ENCODE measurements around the gene ARID1A. TPM values are rescaled to one million over a fixed set of nuclear protein-coding genes. Genes with fewer than 3 reads are reported as not detected.

Gene ARID1A
- total and polyA plus RNA-seq, 2 experiments from 2014 or later: 50.0 to 104 TPM

DNA sequence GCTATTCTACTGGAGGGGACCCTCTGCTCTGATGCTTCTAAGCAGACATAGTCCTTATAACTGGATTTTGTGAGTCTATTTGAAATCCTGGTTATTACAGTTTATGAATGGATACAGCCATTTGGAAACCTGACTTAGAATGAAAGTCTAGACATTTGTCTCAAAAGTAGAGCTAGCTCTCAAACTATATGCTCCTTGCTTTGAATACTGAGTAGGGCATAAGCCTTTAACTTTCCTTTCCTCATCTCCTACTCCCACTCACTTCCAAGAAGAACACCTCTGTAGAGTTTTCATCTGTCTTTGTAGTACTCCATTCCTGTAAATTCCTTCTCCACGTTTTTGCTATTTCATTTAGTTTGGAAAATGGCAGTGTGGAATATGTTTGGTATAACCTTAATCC lies 9.0 kb upstream of the ARID1A start:
- ATAC-seq (no peak), DNase-seq (ENCODE audit: low spot score) (peak; percentile 54)
- Mint-ChIP-seq H3K27me3 (ENCODE audit: insufficient read depth, low read depth, poor library complexity) (no peaks in the 10 kb centered on the region), H3K4me3 (no peak overlapping the region), H3K27ac (no peak overlapping the region), H3K4me1 (peaks cover 3% of the 10 kb centered on the region), H3K9me3 (no peaks in the 10 kb centered on the region), H3K36me3 (ENCODE audit: low read depth) (no peaks in the 10 kb centered on the region)
- Histone ChIP-seq H3K4me1 (ENCODE audit: insufficient read depth) (peaks cover 3% of the 10 kb centered on the region; the same call in 1 of the 2 replicates), H3K9me2 (ENCODE audit: insufficient read depth) (no peaks in the 10 kb centered on the region), H3K4me3 (no peak overlapping the region), H3K4me2 (no peak overlapping the region), H3K36me3 (ENCODE audit: insufficient read depth) (no peaks in the 10 kb centered on the region), H4K20me1 (replicated peaks; ENCODE audit: insufficient read depth) (no peaks in the 10 kb centered on the region), H3K79me2 (replicated peaks; ENCODE audit: insufficient read depth) (no peaks in the 10 kb centered on the region), H2AFZ (no peak overlapping the region; the same call in 1 of the 2 replicates), H3F3A (replicated peaks; ENCODE audit: low read depth) (no peaks in the 10 kb centered on the region), H3K27ac (ENCODE audit: low read depth) (no peak overlapping the region), H3K27me3 (ENCODE audit: insufficient read depth) (no peaks in the 10 kb centered on the region)
- TF ChIP-seq NANOG (IDR thresholded peaks at IDR 0.05; ENCODE audit: borderline replicate concordance) (no peak), ZNF331 (CRISPR knock-in tag; IDR thresholded peaks at IDR 0.05; ENCODE audit: low read depth) (no peak), ZNF462 (CRISPR knock-in tag; IDR thresholded peaks at IDR 0.05) (no peak)

DNA sequence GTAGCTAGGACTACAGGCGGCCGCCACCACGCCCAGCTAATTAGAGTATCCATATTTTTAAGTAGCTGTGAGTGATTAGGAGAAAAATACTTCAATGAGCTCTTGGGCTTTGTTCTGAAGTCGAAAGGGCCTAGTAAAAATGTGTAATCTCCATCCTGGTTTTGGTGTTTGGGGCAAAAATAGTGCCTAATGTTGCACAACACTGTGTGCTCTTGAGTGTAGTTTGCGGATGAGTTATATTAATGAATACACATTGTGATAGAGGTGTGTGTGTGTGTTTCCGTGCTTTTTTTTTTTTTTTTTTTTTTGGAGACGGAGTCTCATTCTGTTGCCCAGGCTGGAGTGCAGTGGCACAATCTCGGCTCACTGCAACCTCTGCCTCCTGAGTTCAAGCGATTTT lies 6.3 kb upstream of the ARID1A start:
- H3K36me3 ChIP-seq (ENCODE audit: insufficient read depth): no peaks in the 10 kb centered on the region
- DNase-seq (ENCODE audit: low spot score): no peak
- no peaks in the 10 kb centered on the region for H4K20me1 ChIP-seq (replicated peaks; ENCODE audit: insufficient read depth)
- H3K9me2 ChIP-seq (ENCODE audit: insufficient read depth): no peaks in the 10 kb centered on the region
- no peak for ATAC-seq
- Mint-ChIP-seq H3K27me3 (ENCODE audit: insufficient read depth, low read depth, poor library complexity) (peaks cover 9% of the 10 kb centered on the region), H3K9me3 (peaks cover 18% of the 10 kb centered on the region; the same call in 2 of the 3 replicates), H3K27ac (no peak overlapping the region), H3K4me3 (no peak overlapping the region), H3K4me1 (peaks cover 16% of the 10 kb centered on the region), H3K36me3 (ENCODE audit: low read depth) (no peaks in the 10 kb centered on the region)
- H3K79me2 ChIP-seq (replicated peaks; ENCODE audit: insufficient read depth): no peaks in the 10 kb centered on the region
- peaks cover 15% of the 10 kb centered on the region for H3K4me1 ChIP-seq (ENCODE audit: insufficient read depth)
- no peak overlapping the region for H3K4me3 ChIP-seq
- H2AFZ ChIP-seq: no peak overlapping the region
- H3K4me2 ChIP-seq: no peak overlapping the region
- H3K27ac ChIP-seq (ENCODE audit: low read depth): no peak overlapping the region
- no peaks in the 10 kb centered on the region for H3F3A ChIP-seq (replicated peaks; ENCODE audit: low read depth)
- H3K27me3 ChIP-seq (ENCODE audit: insufficient read depth): peaks cover 6% of the 10 kb centered on the region
- TF ChIP-seq POLR2AphosphoS5 (IDR thresholded peaks at IDR 0.05; ENCODE audit: low read depth): no peak
- TF ChIP-seq STAT1 (IDR thresholded peaks at IDR 0.05; ENCODE audit: unreplicated experiment): no peak
- TF ChIP-seq ZNF114 (CRISPR knock-in tag; IDR thresholded peaks at IDR 0.05): no peak
- TF ChIP-seq EZH2 (IDR thresholded peaks at IDR 0.05; ENCODE audit: low read depth, unreplicated experiment): no peak
- TF ChIP-seq JUNB (IDR thresholded peaks at IDR 0.05; ENCODE audit: unreplicated experiment): no peak
- TF ChIP-seq, protein P1, sequence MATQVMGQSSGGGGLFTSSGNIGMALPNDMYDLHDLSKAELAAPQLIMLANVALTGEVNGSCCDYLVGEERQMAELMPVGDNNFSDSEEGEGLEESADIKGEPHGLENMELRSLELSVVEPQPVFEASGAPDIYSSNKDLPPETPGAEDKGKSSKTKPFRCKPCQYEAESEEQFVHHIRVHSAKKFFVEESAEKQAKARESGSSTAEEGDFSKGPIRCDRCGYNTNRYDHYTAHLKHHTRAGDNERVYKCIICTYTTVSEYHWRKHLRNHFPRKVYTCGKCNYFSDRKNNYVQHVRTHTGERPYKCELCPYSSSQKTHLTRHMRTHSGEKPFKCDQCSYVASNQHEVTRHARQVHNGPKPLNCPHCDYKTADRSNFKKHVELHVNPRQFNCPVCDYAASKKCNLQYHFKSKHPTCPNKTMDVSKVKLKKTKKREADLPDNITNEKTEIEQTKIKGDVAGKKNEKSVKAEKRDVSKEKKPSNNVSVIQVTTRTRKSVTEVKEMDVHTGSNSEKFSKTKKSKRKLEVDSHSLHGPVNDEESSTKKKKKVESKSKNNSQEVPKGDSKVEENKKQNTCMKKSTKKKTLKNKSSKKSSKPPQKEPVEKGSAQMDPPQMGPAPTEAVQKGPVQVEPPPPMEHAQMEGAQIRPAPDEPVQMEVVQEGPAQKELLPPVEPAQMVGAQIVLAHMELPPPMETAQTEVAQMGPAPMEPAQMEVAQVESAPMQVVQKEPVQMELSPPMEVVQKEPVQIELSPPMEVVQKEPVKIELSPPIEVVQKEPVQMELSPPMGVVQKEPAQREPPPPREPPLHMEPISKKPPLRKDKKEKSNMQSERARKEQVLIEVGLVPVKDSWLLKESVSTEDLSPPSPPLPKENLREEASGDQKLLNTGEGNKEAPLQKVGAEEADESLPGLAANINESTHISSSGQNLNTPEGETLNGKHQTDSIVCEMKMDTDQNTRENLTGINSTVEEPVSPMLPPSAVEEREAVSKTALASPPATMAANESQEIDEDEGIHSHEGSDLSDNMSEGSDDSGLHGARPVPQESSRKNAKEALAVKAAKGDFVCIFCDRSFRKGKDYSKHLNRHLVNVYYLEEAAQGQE (IDR thresholded peaks at IDR 0.05; ENCODE audit: unreplicated experiment): no peak
- TF ChIP-seq ETS1 (IDR thresholded peaks at IDR 0.05): no peak
- TF ChIP-seq NANOG (IDR thresholded peaks at IDR 0.05; ENCODE audit: borderline replicate concordance): no peak
- TF ChIP-seq EZH2phosphoT487 (IDR thresholded peaks at IDR 0.05; ENCODE audit: unreplicated experiment): no peak

Data from GM23338 (cell line).